HepG2 (cell line): Measurements from ENCODE around the gene WNT7B. TPM values are rescaled to one million over a fixed set of nuclear protein-coding genes. Genes with fewer than 3 reads are reported as not detected.

Source experiments
- ATAC-seq: fragments of 200-7000 bp; cut with Tn5 transposase; 3 replicates; pipeline ENCODE4 v1.9.1; 2020; ENCODE audit warnings: mild to moderate bottlenecking, moderate library complexity
- BruUV-seq: library from RNA; stranded (reverse); fragments of 400-500 nt; replicated peaks from 2 replicates; lab custom pipeline; 2021; lab: Mats Ljungman, UMichigan
- CTCF ChIA-PET: fragments of 300-600 bp; formaldehyde crosslinking; extraction: SDS; loops from one replicate; lab custom pipeline; 2021; ENCODE audit warnings: low total read pairs, inconsistent platforms, low intra/inter-chr PET ratio; lab: Yijun Ruan, JAX
- POLR2A ChIA-PET: fragments of 350-600 bp; sonication (Branson Sonifier 250); formaldehyde crosslinking; loops from one replicate; lab custom pipeline; 2020; ENCODE audit warnings: antibody characterized with exemption, inconsistent platforms; lab: Yijun Ruan, JAX
- DNase-seq: peaks from one replicate; pipeline ENCODE4 v3.0.0-alpha.2; 2015; ENCODE audit warnings: low spot score
- FAIRE-seq: peaks from 3 replicates; lab custom pipeline; 2011; peaks lifted over from hg19 to GRCh38; lab: Jason Lieb, UNC
- H2AFZ ChIP-seq: one replicate; pipeline ENCODE4 v1.6.1; 2011; ENCODE audit warnings: low read length, inconsistent platforms
- H3K27ac ChIP-seq: fragments of 300-600 bp; 3 replicates; pipeline ENCODE4 v1.8.0; 2011; ENCODE audit warnings: mixed run types, mild to moderate bottlenecking, mixed read lengths, low read length, inconsistent platforms; ENCODE audit not compliant: insufficient read depth; ENCODE audit errors: extremely low read length
- H3K27me3 ChIP-seq, 2 experiments: fragments of 200-600 bp in 1 of 2; 2 replicates in 1 of 2; 3 replicates in 1 of 2; pipeline versions ENCODE4 v1.6.0 to v1.8.0; 2011; ENCODE audit warnings: low read length in 2 of 2, mild to moderate bottlenecking in 2 of 2, moderate library complexity in 2 of 2, inconsistent platforms in 1 of 2; ENCODE audit not compliant: insufficient read depth in 2 of 2, control insufficient read depth in 1 of 2
- H3K36me3 ChIP-seq, 2 experiments: fragments of 200-600 bp in 1 of 2; replicated peaks in 1 of 2; 2 replicates in 1 of 2; 3 replicates in 1 of 2; pipeline versions ENCODE4 v1.5.1 to v1.8.0; 2011; ENCODE audit warnings: low read length in 2 of 2, inconsistent platforms in 1 of 2; ENCODE audit not compliant: insufficient read depth in 2 of 2, control insufficient read depth in 1 of 2
- H3K4me1 ChIP-seq: 2 replicates; pipeline ENCODE4 v1.5.1; 2012; ENCODE audit warnings: low read length, inconsistent platforms; ENCODE audit not compliant: insufficient read depth
- H3K4me2 ChIP-seq: 2 replicates; pipeline ENCODE4 v1.6.0; 2011; ENCODE audit warnings: low read depth, low read length, inconsistent platforms
- H3K4me3 ChIP-seq, 3 experiments: fragments of 200-600 bp in 1 of 3; sonication (generic), shearing (Covaris generic) in 1 of 3; replicated peaks in 1 of 3; 2 replicates each; pipeline ENCODE4 v1.5.1; 2011 to 2016; ENCODE audit warnings: low read length in 3 of 3, inconsistent platforms in 2 of 3, low read depth in 2 of 3, mild to moderate bottlenecking in 2 of 3, control low read depth in 1 of 3, mixed read lengths in 1 of 3; ENCODE audit not compliant: insufficient read depth in 1 of 3
- H3K79me2 ChIP-seq: one replicate; pipeline ENCODE4 v1.6.1; 2011; ENCODE audit warnings: low read length, inconsistent platforms; ENCODE audit not compliant: insufficient read depth
- H3K9ac ChIP-seq: 2 replicates; pipeline ENCODE4 v1.6.0; 2011; ENCODE audit warnings: mild to moderate bottlenecking, low read depth, low read length, inconsistent platforms; ENCODE audit not compliant: insufficient read depth
- H3K9me3 ChIP-seq: 2 replicates; pipeline ENCODE4 v1.5.1; 2012; ENCODE audit warnings: mild to moderate bottlenecking, low read length
- H4K20me1 ChIP-seq: 2 replicates; pipeline ENCODE4 v1.6.0; 2011; ENCODE audit warnings: inconsistent platforms, mild to moderate bottlenecking, low read length, moderate library complexity; ENCODE audit not compliant: insufficient read depth
- BRD4 ChIP-seq: sonication (generic); formaldehyde crosslinking; IDR thresholded peaks from 2 replicates; pipeline ENCODE4 v1.4.0; 2020; ENCODE audit warnings: missing genetic modification reagents
- KAT8 ChIP-seq: IDR thresholded peaks from 2 replicates; pipeline ENCODE4 v1.6.1; 2016; ENCODE audit warnings: missing genetic modification reagents, missing compliant biosample characterization
- MBD4 ChIP-seq: IDR thresholded peaks from 2 replicates; pipeline ENCODE4 v1.6.1; 2012; ENCODE audit warnings: low read length, inconsistent platforms, borderline replicate concordance
- NRL ChIP-seq: sonication (generic); formaldehyde crosslinking; IDR thresholded peaks from 2 replicates; pipeline ENCODE4 v1.5.0; 2020; ENCODE audit warnings: missing genetic modification reagents, mild to moderate bottlenecking, moderate library complexity, borderline replicate concordance
- RAD21 ChIP-seq: fragments of 450-650 bp; formaldehyde crosslinking; IDR thresholded peaks from 2 replicates; pipeline ENCODE4 v1.5.0; 2020; ENCODE audit warnings: mild to moderate bottlenecking
- RXRB ChIP-seq: IDR thresholded peaks from 2 replicates; pipeline ENCODE4 v1.6.1; 2016; ENCODE audit warnings: borderline replicate concordance, missing genetic modification reagents, missing compliant biosample characterization
- THAP7 ChIP-seq: sonication (generic); formaldehyde crosslinking; IDR thresholded peaks from 2 replicates; pipeline ENCODE4 v1.8.1; 2023; ENCODE audit warnings: mild to moderate bottlenecking, missing genetic modification reagents
- THRA ChIP-seq: sonication (generic); formaldehyde crosslinking; IDR thresholded peaks from 2 replicates; pipeline ENCODE4 v1.4.0; 2020; ENCODE audit warnings: missing genetic modification reagents, borderline replicate concordance
- U2AF2 ChIP-seq: fragments of 200-400 bp; formaldehyde crosslinking; IDR thresholded peaks from 2 replicates; pipeline ENCODE4 v1.6.1; 2017; ENCODE audit warnings: low read depth, mild to moderate bottlenecking, low read length
- YEATS2 ChIP-seq: sonication (generic); formaldehyde crosslinking; IDR thresholded peaks from 2 replicates; pipeline ENCODE4 v1.4.0; 2020; ENCODE audit warnings: missing genetic modification reagents, borderline replicate concordance
- ZFP41 ChIP-seq: sonication (generic); formaldehyde crosslinking; IDR thresholded peaks from 2 replicates; pipeline ENCODE4 v1.4.0; 2020; ENCODE audit warnings: mild to moderate bottlenecking, missing genetic modification reagents, borderline replicate concordance
- ZFP62 ChIP-seq: sonication (generic); formaldehyde crosslinking; IDR thresholded peaks from 2 replicates; pipeline ENCODE4 v1.4.0; 2020; ENCODE audit warnings: missing genetic modification reagents
- ZNF580 ChIP-seq: IDR thresholded peaks from 2 replicates; pipeline ENCODE4 v1.6.1; 2016; ENCODE audit warnings: low read depth, borderline replicate concordance
- ZNF629 ChIP-seq: sonication (generic); formaldehyde crosslinking; conservative IDR thresholded peaks from 2 replicates; pipeline ENCODE4 v1.5.0; 2020; ENCODE audit warnings: missing genetic modification reagents
- ZNF788 ChIP-seq: sonication (generic); formaldehyde crosslinking; IDR thresholded peaks from 2 replicates; pipeline ENCODE4 v1.5.0; 2020; ENCODE audit warnings: mild to moderate bottlenecking, missing genetic modification reagents, borderline replicate concordance
- ZNF850 ChIP-seq: sonication (generic); formaldehyde crosslinking; conservative IDR thresholded peaks from 2 replicates; pipeline ENCODE4 v1.9.0; 2021; ENCODE audit warnings: mild to moderate bottlenecking, missing genetic modification reagents
- ZSCAN9 ChIP-seq: IDR thresholded peaks from 2 replicates; pipeline ENCODE4 v1.6.1; 2016; ENCODE audit warnings: borderline replicate concordance
- WGBS: methylation state at CpG from one replicate; pipeline ENCODE4 v1.1.6; 2017; ENCODE audit warnings: low lambda C conversion rate; 5-methylcytosine and 5-hydroxymethylcytosine counted together
- in situ Hi-C: cut with HindIII; loops from 2 replicates; pipeline ENCODE4 v1.10.0; 2017; ENCODE audit warnings: low pct_unique_long_range_greater_than_20kb; ENCODE audit not compliant: extremely low pct_ligation_motif_present
- intact Hi-C: fragments of 100-400 bp; cut with micrococcal nuclease; formaldehyde crosslinking; loops from one replicate; pipeline ENCODE4 v1.10.0; 2022; ENCODE audit not compliant: unreplicated experiment
- polyA plus RNA-seq, 8 experiments: library from polyadenylated mRNA; depleted of rRNA in 3 of 8; stranded (reverse) in 7 of 8; unstranded in 1 of 8; fragments of >200 nt; fragmentation: Illumina TruSeq in 4 of 8; extraction: Trizol in 4 of 8; gene quantifications; 2 replicates each; pipeline versions ENCODE4 v1.2.1 to v1.2.3, GENCODE V29; 2011 to 2016; ENCODE audit warnings: low read depth in 4 of 8, missing spikeins in 1 of 8, mixed read lengths in 1 of 8; ENCODE audit not compliant: insufficient read depth in 1 of 8
- total RNA-seq, 5 experiments: library from RNA; depleted of rRNA; stranded (reverse); fragments of >200 nt; fragmentation: Illumina TruSeq; extraction: Trizol; gene quantifications; 2 replicates each; pipeline ENCODE4 v1.2.3, GENCODE V29; 2016; ENCODE audit warnings: low read depth in 1 of 5
- TF ChIP-seq, protein P1 (sequence below): sonication (generic); formaldehyde crosslinking; IDR thresholded peaks from 2 replicates; pipeline ENCODE4 v1.8.1; 2023; ENCODE audit warnings: mild to moderate bottlenecking, moderate library complexity, missing genetic modification reagents

Gene WNT7B
- total and polyA plus RNA-seq, 2 of the 13 experiments (the other 11 are each of a cell fraction or from before 2014, with no cell fraction given), result 0.09 TPM; not detected in 1

GRCh38 chr22:45952151-45952550 is 24.8 kb downstream of the WNT7B start:
- in situ Hi-C loops (no loop called here), intact Hi-C loops (no loop called here)
- no peaks in the 10 kb centered on the region for H3K9me3 ChIP-seq
- BruUV-seq, result no TSS peak
- DNase-seq, result no peak
- ATAC-seq, result no peak
- no peak overlapping the region for H2AFZ ChIP-seq
- no peaks in the 10 kb centered on the region for H3K36me3 ChIP-seq
- 7% methylated on average over 3 of the region's 15 CpGs for WGBS
- FAIRE-seq, result no peak
- ChIA-PET CTCF (no interaction called here), POLR2A (no interaction called here)
- no peak overlapping the region for H3K4me2 ChIP-seq
- H3K4me1 ChIP-seq, result no peaks in the 10 kb centered on the region
- no peak overlapping the region for H3K9ac ChIP-seq
- no peaks in the 10 kb centered on the region for H4K20me1 ChIP-seq
- H3K79me2 ChIP-seq, result no peaks in the 10 kb centered on the region
- no peak overlapping the region for H3K27ac ChIP-seq
- peaks cover 9 to 79% of the 10 kb centered on the region in 2 experiments for H3K27me3 ChIP-seq
- H3K4me3 ChIP-seq, result no peak overlapping the region
- no peak for TF ChIP-seq THAP7
- TF ChIP-seq, protein P1, sequence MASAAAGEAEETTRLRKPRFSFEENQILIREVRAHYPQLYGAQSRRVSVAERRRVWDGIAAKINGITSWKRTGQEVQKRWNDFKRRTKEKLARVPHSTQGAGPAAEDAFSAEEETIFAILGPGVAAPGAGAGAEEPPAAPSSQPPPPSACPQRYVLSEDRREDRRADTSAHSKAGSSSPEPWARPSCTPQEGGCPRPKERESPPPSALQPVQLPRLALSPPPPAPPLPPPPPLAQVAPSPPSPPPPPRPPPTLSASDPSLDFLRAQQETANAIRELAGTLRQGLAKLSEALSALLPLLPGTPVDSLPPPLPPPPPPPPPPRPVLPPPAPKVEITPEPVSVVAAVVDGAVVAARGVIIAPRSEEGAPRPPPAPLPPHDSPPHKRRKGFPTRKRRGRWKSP, result no peak

DNA sequence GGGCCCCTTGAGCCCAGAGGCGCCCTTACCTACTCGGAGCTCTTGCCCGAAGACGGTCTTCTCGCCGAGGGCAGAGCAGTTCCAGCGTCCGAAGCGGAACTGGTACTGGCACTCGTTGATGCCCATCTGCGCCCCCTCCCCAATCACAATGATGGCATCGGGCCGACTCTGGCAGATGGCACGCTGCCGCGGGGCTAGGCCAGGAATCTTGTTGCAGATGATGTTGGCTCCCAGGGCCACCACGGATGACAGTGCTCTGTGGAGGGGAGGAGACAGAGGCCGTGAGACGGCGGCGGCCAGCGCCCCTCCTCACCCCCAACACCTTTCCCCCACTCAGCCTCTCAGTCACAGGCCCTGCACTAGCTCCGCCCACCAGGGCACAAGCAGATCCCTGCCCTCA is 27.1 kb downstream of the WNT7B start:
- WGBS, result 76% methylated on average over 17 of the region's 23 CpGs
- H3K9me3 ChIP-seq, result no peaks in the 10 kb centered on the region
- H3K36me3 ChIP-seq, result no peaks in the 10 kb centered on the region
- no peak overlapping the region for H2AFZ ChIP-seq
- no peaks in the 10 kb centered on the region for H3K4me1 ChIP-seq
- peaks cover 10 to 76% of the 10 kb centered on the region in 2 experiments for H3K27me3 ChIP-seq
- in situ Hi-C loops (no loop called here), intact Hi-C loops (no loop called here)
- no peak for ATAC-seq
- no peaks in the 10 kb centered on the region for H4K20me1 ChIP-seq
- no peak overlapping the region for H3K4me2 ChIP-seq
- POLR2A ChIA-PET, result no interaction called here
- H3K9ac ChIP-seq, result no peak overlapping the region
- no peak overlapping the region for H3K4me3 ChIP-seq
- no peak overlapping the region for H3K27ac ChIP-seq
- BruUV-seq, result no TSS peak
- CTCF ChIA-PET, result no interaction called here
- H3K79me2 ChIP-seq, result no peaks in the 10 kb centered on the region
- no peak for DNase-seq
- no peak for FAIRE-seq
- TF ChIP-seq THRA (CRISPR knock-in tag) (no peak), ZSCAN9 (no peak), RAD21 (no peak), KAT8 (CRISPR knock-in tag) (no peak), NRL (CRISPR knock-in tag) (no peak), ZNF580 (CRISPR knock-in tag) (no peak), U2AF2 (no peak), ZNF850 (CRISPR knock-in tag) (no peak), ZFP41 (no peak), BRD4 (CRISPR knock-in tag) (no peak), RXRB (CRISPR knock-in tag) (no peak), MBD4 (no peak), ZNF788 (CRISPR knock-in tag) (no peak), ZFP62 (CRISPR knock-in tag) (no peak), YEATS2 (CRISPR knock-in tag) (no peak), ZNF629 (CRISPR knock-in tag) (no peak)
